Activated T-helper 1 cell treated with Interleukin-2 at 50 U/mL for 16 hours (primary cell): ENCODE results near the gene CATSPER3.
"Not testable (repeated sequence)": the region's sequence is repeated elsewhere in the genome, so short reads cannot be mapped to it uniquely, and the experiment has no call there.

Experiments used
- DNase-seq: peaks from one replicate; pipeline ENCODE4 v3.0.0-alpha.2; 2020; ENCODE audit warnings: low read depth

Gene CATSPER3

DNA sequence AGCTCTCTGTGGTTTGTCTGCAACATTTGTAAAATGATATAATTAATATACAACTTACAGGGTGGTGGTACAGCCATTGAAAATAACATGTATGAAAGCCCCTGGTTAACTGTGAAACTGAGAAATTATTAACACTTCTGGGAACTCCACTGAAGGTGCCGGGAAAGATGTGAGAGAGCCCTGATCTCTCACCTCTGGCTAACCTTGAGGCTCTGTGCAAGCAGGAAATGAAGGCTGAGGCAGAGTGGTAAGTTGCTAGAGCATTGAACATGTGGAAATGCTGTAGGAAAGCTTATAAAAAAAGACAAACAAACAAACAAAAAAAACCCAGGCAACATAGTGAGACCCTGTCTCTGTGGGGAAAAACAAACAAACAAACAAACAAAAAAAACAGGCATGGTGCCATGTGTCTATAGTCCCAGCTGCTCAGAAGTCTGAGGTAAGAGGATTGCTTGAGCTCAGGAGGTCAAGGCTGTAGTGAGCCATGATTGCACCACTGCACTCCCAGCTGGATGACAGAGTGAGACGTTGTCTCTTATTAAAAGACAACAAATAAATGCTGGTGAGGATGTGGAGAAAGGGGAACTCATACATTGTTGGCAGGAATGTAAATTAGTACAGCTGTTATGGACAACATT is 7.5 kb downstream of the CATSPER3 start:
- no peak for DNase-seq

DNA sequence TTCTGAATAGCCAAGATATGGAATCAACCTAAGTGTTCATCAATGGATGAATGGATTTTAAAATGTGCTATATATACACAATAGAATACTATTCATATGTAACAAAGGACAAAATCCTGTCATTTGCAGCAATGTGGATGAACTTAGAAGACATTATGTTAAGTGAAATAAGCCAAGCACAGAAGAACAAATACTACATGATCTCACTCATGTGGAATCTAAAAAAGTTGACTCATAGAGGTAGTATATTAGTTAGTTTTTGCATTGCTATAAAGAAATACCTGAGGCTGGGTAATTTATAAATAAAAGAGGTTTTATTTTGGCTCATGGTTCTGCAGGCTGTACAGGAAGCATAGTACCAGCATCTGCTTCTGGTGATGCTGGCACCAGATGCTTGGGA is 8.1 kb downstream of the CATSPER3 start:
- DNase-seq = no peak

DNA sequence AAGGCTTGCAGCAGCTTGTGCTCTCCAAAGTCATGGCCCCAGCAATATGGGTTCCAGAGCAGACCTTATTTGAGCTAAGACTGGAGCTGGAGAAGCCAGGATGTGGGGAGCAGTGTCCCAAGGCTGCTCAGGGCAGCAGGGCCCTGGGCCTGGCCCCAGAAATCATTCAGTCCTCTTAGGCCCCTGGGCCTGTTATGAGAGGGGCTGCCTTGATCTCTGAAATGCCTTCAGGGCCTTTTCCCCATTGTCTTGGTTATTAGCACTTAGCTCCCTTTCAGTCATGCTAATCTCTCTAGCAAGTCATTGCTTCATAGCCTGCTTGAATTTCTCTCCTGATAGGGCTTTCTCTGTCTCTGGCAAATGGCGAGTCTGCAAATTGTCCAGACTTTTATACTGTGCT is 9.1 kb downstream of the CATSPER3 start:
- DNase-seq = no peak

DNA sequence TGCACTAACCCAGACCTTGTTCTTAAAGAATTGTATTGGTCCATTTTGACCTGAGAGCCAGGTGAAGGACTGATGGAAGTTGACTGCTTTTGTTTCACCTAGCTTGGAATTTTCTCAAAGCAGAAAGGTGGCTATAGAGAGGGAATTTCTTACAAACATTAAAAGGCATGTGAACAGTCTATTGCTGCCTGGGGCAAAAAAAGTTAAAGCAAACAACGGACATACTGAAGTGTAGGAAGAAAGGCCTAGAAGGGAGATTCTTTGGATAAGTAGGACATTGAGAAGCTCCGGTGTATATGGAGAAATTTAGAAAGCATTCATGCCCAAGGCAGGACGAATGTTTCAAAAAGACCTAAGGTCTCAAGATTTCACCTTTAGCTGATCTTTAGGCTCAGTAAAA is 11.7 kb downstream of the CATSPER3 start:
- no peak for DNase-seq

- DNase-seq = no peak
These were observed 14.5 kb downstream of the CATSPER3 start for GRCh38 chr5:134982230-134982629.

GRCh38 chr5:134989266-134989830 is 21.6 kb downstream of the CATSPER3 start:
- DNase-seq = no peak

DNA sequence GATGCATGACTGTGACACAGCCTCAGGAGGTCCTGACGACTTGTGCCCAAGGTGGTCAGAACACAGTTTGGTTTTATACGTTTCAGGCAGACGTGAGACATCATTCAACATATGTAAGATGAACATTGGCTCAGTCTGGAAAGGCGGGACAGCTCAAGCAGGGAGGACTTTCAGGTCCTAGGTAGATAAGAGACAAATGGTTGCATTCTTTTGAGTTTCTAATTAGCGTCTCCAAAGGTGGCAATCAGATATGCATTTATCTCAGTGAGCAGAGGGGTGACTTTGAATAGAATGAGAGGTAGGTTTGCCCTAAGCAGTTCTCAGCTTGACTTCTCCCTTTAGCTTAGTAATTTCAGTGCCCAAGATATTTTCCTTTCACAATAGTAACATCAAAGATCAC is 22.5 kb downstream of the CATSPER3 start:
- DNase-seq = not testable (repeated sequence)

GRCh38 chr5:134992148-134992547 is 24.4 kb downstream of the CATSPER3 start:
- no peak for DNase-seq

GRCh38 chr5:134993161-134993560 is 25.5 kb downstream of the CATSPER3 start:
- no peak for DNase-seq

DNA sequence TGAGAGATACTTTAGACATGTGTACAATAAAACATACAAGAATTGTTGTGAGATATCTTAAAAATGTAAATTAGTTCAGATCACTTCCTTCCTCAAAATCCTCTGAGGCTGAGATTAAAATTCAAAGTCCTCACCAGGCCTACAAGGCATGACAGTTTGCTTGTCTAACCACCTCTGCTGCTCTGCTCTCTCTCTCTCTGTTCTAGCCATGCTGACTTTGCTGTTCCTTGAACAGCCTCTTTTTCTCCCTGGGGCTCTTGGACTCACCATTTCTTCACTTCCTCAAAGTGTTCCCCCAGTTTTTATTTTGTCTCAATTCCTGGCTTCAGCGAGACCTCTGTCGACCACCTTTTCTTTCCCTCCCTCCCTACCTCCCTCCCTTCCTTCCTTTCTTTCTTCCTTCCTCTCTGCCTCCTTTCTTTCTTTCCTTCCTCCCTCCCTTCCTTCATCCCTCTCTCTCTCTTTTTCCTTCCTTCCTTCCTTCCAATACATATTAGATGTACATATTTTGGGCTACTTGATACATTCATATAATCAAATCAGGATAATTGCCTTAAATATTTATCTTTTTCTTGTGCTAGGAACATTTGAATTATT is 27.0 kb downstream of the CATSPER3 start:
- DNase-seq = no peak

DNA sequence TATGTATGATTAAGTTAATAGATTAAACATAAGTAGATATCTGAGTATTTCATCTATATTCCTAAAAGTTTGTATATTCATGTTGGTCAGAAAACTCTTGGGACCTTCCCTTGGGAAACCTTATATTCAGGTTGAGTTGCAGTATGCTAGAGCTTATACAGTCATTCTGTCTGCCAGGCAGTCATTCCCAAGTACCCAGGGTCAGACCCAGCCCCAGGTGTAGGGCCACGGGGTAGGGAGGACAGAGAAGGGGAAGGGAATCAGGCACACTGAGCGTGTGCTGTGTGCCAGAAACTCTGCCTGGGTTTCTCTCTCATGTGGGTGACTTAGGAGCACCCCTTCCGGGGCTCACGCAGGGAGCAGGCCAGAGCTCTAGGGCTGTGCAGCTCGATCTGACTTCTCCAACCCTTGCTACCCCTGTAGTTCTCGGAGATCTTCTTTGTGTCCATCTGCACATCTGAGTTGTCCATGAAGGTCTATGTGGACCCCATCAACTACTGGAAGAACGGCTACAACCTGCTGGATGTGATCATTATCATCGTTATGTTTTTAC is 28.2 kb downstream of the CATSPER3 start:
- no peak for DNase-seq

DNA sequence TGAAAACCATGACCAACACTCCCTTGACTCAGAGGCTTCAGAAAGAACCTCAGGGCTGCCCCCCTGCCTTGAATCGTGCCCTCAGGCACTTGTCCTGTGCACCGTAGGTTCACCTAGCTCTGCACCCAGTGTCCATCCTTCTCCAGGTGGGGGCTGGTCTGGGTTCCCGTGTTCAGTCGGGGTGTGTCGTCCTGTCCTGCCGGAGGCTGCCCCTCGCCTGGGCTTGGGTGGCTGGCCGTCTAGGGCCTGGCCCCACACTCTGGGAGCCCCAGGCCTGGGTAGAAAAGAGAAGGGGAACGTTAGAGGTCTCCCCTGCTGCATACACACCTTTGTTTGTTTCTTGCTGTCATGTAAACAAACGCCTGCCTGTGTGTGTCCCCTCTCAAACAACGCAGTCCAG is 29.3 kb downstream of the CATSPER3 start:
- DNase-seq = no peak

GRCh38 chr5:134998068-134998467 is 30.4 kb downstream of the CATSPER3 start:
- not testable (repeated sequence) for DNase-seq

DNA sequence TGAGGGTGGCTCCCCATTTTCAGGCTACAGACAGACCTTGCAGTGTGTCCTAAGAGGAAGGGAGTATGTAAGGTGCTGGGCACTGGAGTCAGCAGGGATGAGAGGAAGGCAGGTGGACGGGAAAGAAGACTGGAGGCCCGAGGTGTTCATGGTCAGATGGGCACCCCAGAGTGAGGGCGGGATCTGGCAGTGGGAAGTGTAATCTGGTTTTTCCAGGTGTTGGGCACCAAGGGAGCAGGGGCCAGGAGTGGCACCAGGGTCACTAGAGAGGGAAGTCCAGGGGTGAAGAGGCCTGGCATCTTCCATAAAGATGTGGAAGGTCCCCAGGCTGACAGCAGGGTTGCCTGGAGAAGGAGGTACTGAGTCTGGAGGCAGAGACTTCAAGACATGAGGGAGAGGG is 36.7 kb downstream of the CATSPER3 start:
- DNase-seq = no peak

GRCh38 chr5:135005076-135005475 is 37.4 kb downstream of the CATSPER3 start:
- no peak for DNase-seq

DNA sequence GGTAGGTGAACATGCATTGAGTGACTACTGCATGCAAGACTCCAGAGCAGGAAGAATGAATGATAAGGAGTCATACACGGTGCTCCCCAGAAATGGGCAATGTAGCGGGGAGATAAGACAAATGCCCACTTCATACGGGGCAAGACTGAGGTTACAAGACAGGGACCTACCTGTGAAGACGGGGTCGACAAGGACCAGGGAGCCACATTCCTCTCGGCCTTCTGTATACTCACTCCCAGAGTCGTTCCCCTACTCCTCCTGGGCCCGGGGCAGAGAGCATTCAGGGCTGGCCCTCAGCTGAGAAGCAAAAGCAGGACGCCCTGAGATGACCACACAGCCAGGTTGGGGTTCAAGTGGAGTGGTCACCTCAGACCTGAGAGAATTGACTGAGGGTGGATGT is 39.6 kb downstream of the CATSPER3 start:
- no peak for DNase-seq

- DNase-seq = no peak
These were observed 40.1 kb downstream of the CATSPER3 start for GRCh38 chr5:135007749-135008363.

DNA sequence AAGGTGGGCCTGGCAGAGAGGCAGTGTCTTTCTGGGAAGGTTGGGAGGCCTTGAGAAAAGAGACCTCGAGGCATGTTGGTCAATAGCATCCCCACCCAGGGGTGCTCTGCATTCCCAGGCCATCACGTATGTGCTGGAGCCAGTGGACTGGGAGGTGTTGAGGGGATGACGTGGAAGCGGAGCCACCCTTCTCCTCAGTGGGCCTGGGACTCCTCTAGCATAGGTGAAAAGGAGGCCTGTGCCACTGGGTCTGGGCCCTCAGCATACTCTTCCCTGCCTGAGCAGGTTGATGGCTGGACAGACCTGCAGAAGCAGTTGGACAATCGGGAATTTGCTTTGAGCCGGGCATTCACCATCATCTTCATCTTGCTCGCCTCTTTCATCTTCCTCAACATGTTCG is 40.8 kb downstream of the CATSPER3 start:
- no peak for DNase-seq

DNA sequence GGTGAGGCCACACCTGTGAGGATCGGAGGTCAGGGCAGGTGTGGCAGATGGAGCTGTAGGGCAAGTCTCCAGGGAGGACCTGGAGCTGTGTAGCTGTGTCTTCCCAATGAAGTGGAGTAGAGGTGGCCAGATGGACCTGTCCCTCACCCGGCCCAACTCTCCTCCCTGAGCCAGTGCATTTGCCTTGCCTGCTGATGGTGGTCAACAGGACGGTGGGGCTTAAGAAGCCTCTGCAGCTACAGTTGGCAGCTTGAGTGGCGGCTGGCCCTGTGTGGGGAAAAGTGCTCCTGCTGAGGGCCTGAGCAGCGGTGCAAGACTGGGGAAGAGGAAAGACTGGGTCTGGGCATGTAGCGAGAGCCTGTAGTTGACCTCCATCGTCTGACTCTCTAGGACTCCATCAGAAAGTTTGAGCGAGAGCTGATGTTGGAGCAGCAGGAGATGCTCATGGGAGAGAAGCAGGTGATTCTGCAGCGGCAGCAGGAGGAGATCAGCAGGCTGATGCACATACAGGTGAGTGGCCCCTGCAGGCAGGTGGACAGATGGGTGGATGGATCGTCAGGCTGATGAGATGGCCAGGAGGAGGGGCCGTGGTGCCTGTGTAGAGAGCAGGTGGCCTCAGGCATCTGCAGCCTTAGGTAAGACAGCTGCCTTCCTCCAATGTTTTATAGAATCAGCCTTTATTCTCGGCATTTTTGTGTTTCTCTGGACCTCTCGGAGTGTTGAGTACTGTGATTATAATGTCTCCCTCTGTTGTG is 41.5 kb downstream of the CATSPER3 start:
- DNase-seq = no peak

DNA sequence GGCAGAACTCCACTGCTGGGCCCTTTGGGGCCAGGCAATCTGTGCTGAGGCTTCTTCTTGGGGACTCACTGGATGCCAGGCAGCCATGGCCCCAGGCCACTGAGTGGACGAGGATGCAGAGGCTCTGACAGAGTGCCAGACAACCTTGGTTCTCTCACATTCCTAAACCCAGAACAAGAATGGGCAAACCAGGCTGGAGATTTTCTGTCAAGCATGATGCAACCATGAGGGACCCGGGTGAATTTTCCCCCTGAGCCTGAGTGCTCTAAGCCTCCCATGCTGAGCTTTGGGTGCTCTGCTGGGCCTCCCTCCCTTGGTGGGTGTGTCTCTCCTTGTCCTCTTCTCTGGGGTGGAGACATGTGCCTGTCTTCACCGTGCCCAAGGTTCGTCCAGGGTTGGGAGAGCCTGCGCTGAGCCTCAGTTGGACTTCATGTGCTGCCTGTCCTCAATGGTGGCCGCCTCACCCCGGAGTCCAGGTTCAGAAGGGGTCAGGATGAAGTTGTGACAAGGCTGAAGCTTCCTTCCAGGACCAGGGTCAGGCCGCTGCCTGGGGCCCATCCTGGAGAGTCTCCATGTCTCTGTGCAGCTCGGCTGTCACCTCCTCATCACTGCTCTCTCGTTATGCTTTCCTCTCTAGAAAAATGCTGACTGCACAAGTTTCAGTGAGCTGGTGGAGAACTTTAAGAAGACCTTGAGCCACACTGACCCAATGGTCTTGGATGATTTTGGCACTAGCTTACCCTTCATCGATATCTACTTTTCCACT is 42.2 kb downstream of the CATSPER3 start:
- DNase-seq = no peak

DNA sequence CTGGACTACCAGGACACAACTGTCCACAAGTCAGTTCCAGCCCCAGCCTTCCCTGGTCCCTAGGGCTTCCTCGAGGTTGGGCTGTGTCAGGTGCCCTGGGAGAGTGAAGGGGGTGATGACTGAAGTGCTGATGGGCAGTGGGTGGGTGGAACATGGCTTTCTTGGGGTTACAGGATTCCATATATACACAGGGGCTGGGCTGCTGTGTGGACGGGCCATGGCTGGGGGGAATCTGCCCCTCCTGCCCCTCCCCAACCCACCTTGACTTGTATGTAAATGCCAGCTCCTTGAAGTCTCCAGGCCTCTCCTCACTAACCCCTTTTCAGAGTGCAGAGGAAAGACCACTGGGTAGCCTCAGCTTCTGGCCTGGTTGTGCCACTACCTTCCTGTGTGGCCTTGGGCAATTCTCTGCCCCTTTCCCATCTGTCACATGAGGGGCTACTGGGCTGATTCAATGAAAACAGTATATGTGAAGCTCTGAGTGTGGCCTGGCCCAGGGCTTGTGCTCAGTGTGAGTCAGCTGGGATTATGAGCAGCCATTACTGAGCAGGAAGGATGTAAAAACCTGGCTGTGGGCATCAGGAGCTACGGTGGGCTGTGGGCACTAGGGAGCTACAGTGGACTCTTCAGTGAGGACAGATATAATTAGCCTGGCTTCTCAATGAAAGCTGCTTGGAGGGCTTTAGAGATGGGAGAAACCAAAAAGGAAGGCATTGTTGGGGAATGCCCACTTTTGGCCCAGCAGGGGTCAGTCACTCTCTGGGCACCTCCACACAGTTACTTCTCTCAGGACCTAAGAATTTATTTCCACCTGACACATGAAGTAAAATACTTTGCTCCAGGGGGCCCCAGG is 43.0 kb downstream of the CATSPER3 start:
- no peak for DNase-seq
